ENCODE results near the gene MGAT4B. TPM values are rescaled to one million over a fixed set of nuclear protein-coding genes. Genes with fewer than 3 reads are reported as not detected.

The MGAT4B gene
- total RNA-seq, 1 experiment from 2014 or later, result 148 TPM

GRCh38 chr5:179830818-179831468 lies 24.3 kb upstream of the MGAT4B start:
- Histone ChIP-seq H3K9ac (ENCODE audit: low read length) (no peak overlapping the region), H3K9me3 (ENCODE audit: control insufficient read depth in 1 of 2, insufficient read depth in 1 of 2, low read depth in 1 of 2, low read length in 2 of 2) (no peaks in the 10 kb centered on the region), H3K4me3 (replicated peaks in 1 of 2; ENCODE audit: low read depth in 1 of 2, low read length in 2 of 2) (no peak overlapping the region), H3K36me3 (ENCODE audit: control insufficient read depth in 1 of 2, insufficient read depth in 2 of 2, low read length in 2 of 2) (peaks cover 49 to 66% of the 10 kb centered on the region in 2 experiments), H4K20me1 (ENCODE audit: insufficient read depth) (no peaks in the 10 kb centered on the region), H3K4me2 (ENCODE audit: low read length) (no peak overlapping the region), H3K9me2 (ENCODE audit: insufficient read depth) (no peaks in the 10 kb centered on the region), H2AFZ (ENCODE audit: low read depth, low read length, poor library complexity, severe bottlenecking) (no peak overlapping the region), H3K27me3 (ENCODE audit: insufficient read depth, low read length) (no peaks in the 10 kb centered on the region), H3K79me2 (ENCODE audit: insufficient read depth, low read length) (peaks cover 48% of the 10 kb centered on the region), H3K4me1 (ENCODE audit: control insufficient read depth in 1 of 2, insufficient read depth in 2 of 2, low read length in 2 of 2) (peaks cover 0 to under 1% of the 10 kb centered on the region in 2 experiments; a peak in 1 of 4 replicates), H3K27ac (ENCODE audit: low read depth, low read length) (no peak overlapping the region)
- no peak for ATAC-seq
- no TSS peak for BruUV-seq (replicated peaks)
- RAD21 ChIA-PET (ENCODE audit: low non-redundant PET in 1 of 2, low total read pairs in 2 of 2, uncharacterized antibody in 2 of 2, unreplicated experiment in 2 of 2), result no interaction called here
- DNase-seq (ENCODE audit: low read depth, low spot score), result no peak
- CTCF ChIA-PET, result no interaction called here
- POLR2A ChIA-PET, result interaction anchor here (1.4 kb wide), 1 partner anchor 9 kb away, joined by 3 read pairs; no protein-coding TSS in a partner anchor
- intact Hi-C loops (cut with micrococcal nuclease), result no loop called here
- TF ChIP-seq POLR2AphosphoS5 (IDR thresholded peaks at IDR 0.05; ENCODE audit: low read depth, low read length), result peak; percentile 18
- no peak for TF ChIP-seq POLR2A (IDR thresholded peaks at IDR 0.05; ENCODE audit: borderline replicate concordance, extremely low read depth, insufficient read depth, insufficient read length)

- no peak for DNase-seq (ENCODE audit: low read depth, low spot score)
- no peaks in the 10 kb centered on the region for H3K27me3 ChIP-seq (ENCODE audit: insufficient read depth, low read length)
- intact Hi-C loops (cut with micrococcal nuclease), result no loop called here
- no peak overlapping the region for H3K9ac ChIP-seq (ENCODE audit: low read length)
- no peak overlapping the region for H3K4me2 ChIP-seq (ENCODE audit: low read length)
- H3K4me1 ChIP-seq (ENCODE audit: control insufficient read depth in 1 of 2, insufficient read depth in 2 of 2, low read length in 2 of 2), result peaks cover 0 to 5% of the 10 kb centered on the region in 2 experiments; a peak in 2 of 4 replicates
- ChIA-PET POLR2A (no interaction called here), CTCF (no interaction called here), RAD21 (ENCODE audit: low non-redundant PET in 1 of 2, low total read pairs in 2 of 2, uncharacterized antibody in 2 of 2, unreplicated experiment in 2 of 2) (no interaction called here)
- no peak overlapping the region for H3K27ac ChIP-seq (ENCODE audit: low read depth, low read length)
- H3K36me3 ChIP-seq (ENCODE audit: control insufficient read depth in 1 of 2, insufficient read depth in 2 of 2, low read length in 2 of 2), result peaks cover 59 to 76% of the 10 kb centered on the region in 2 experiments
- no peak for ATAC-seq
- TF ChIP-seq ZNF274 (IDR thresholded peaks at IDR 0.05; ENCODE audit: low read depth, low read length) (no peak), SIN3A (IDR thresholded peaks at IDR 0.05; ENCODE audit: low read depth) (no peak), TCF7L2 (IDR thresholded peaks at IDR 0.05; ENCODE audit: borderline replicate concordance, extremely low read depth, insufficient read depth, insufficient read length) (no peak), CEBPB (IDR thresholded peaks at IDR 0.05; ENCODE audit: low read depth) (no peak)
- H4K20me1 ChIP-seq (ENCODE audit: insufficient read depth), result no peaks in the 10 kb centered on the region
- H3K4me3 ChIP-seq (replicated peaks in 1 of 2; ENCODE audit: low read depth in 1 of 2, low read length in 2 of 2), result no peak overlapping the region
- peaks cover 58% of the 10 kb centered on the region for H3K79me2 ChIP-seq (ENCODE audit: insufficient read depth, low read length)
- H2AFZ ChIP-seq (ENCODE audit: low read depth, low read length, poor library complexity, severe bottlenecking), result no peak overlapping the region
- H3K9me3 ChIP-seq (ENCODE audit: control insufficient read depth in 1 of 2, insufficient read depth in 1 of 2, low read depth in 1 of 2, low read length in 2 of 2), result no peaks in the 10 kb centered on the region
- no TSS peak for BruUV-seq (replicated peaks)
- H3K9me2 ChIP-seq (ENCODE audit: insufficient read depth), result no peaks in the 10 kb centered on the region
Measured at GRCh38 chr5:179829732-179830435, 23.2 kb upstream of the MGAT4B start.

Measured in HCT116 (cell line).